GM19452 (cell line): ENCODE results near the gene CD300LG.

Source experiments
- ATAC-seq: cut with Tn5 transposase; IDR thresholded peaks from one replicate; pipeline ENCODE4 v1.9.1; 2021; ENCODE audit not compliant: unreplicated experiment

CD300LG gene

GRCh38 chr17:43905400-43905984 is 58.5 kb downstream of the CD300LG start:
- no peak for ATAC-seq

GRCh38 chr17:43905985-43906852 is 59.2 kb downstream of the CD300LG start:
- no peak for ATAC-seq

GRCh38 chr17:43906951-43907424 is 60.0 kb downstream of the CD300LG start:
- no peak for ATAC-seq

GRCh38 chr17:43907425-43907981 is 60.5 kb downstream of the CD300LG start, which contains the start of gene MPP2:
Gene MPP2, minus strand, starts transcription at chr17:43907536. Its CDS starts 3,076 bp downstream, at chr17:43904460.
- no peak for ATAC-seq

GRCh38 chr17:43907998-43908721 is 61.2 kb downstream of the CD300LG start:
- no peak for ATAC-seq

GRCh38 chr17:43909537-43910231 is 62.7 kb downstream of the CD300LG start:
- no peak for ATAC-seq

- ATAC-seq, result no peak
These were observed 64.9 kb downstream of the CD300LG start for GRCh38 chr17:43911904-43912303.

GRCh38 chr17:43912635-43913304 is 65.8 kb downstream of the CD300LG start:
- no peak for ATAC-seq
